SIG-M5 treated with dmso at 0.1 percent for 504 hours (cell line): ENCODE measurements around the gene GMPPB.

Experiments used
- DNase-seq: peaks from one replicate; lab custom pipeline; 2025; ENCODE audit not compliant: unreplicated experiment; lab: John Stamatoyannopoulos, UW

GMPPB gene

GRCh38 chr3:49729966-49730609 is 6.3 kb upstream of the GMPPB start:
- no peak for DNase-seq

- DNase-seq = no peak
These were observed 4.2 kb upstream of the GMPPB start for GRCh38 chr3:49727924-49728361.

GRCh38 chr3:49727154-49727923 is 3.6 kb upstream of the GMPPB start:
- no peak for DNase-seq

- DNase-seq = no peak
These were observed 2.3 kb upstream of the GMPPB start for GRCh38 chr3:49725906-49726681.

- DNase-seq = no peak
These were observed 835 bp upstream of the GMPPB start for GRCh38 chr3:49724586-49724985.

GRCh38 chr3:49723296-49723627 is 489 bp downstream of the GMPPB start:
- DNase-seq = peak; percentile 51

- DNase-seq = no peak
These were observed 855 bp downstream of the GMPPB start for GRCh38 chr3:49722896-49723295.

- no peak for DNase-seq
These were observed 1.6 kb downstream of the GMPPB start for GRCh38 chr3:49721896-49722781.

GRCh38 chr3:49721596-49721895 is 2.2 kb downstream of the GMPPB start:
- no peak for DNase-seq

- no peak for DNase-seq
These were observed 2.7 kb downstream of the GMPPB start for GRCh38 chr3:49720855-49721595.

GRCh38 chr3:49719214-49719884 is 4.4 kb downstream of the GMPPB start, which contains the start of gene AMIGO3:
Gene AMIGO3, minus strand, starts transcription at chr3:49719684. Its CDS starts 219 bp downstream, at chr3:49719465.
- DNase-seq = peak; percentile 80

- DNase-seq = no peak
These were observed 4.9 kb downstream of the GMPPB start for GRCh38 chr3:49718858-49719213.

GRCh38 chr3:49717959-49718857 is 5.5 kb downstream of the GMPPB start:
- DNase-seq = no peak

GRCh38 chr3:49717211-49717958 is 6.4 kb downstream of the GMPPB start:
- no peak for DNase-seq

GRCh38 chr3:49716691-49717210 is 7.0 kb downstream of the GMPPB start:
- no peak for DNase-seq

- DNase-seq = no peak
These were observed 7.6 kb downstream of the GMPPB start for GRCh38 chr3:49716169-49716568.

- no peak for DNase-seq
These were observed 8.1 kb downstream of the GMPPB start for GRCh38 chr3:49715611-49716121.
